NCI-H1092 (cell line): Measurements from ENCODE around the gene TXNRD2.
A peak's percentile ranks its signal among the peaks of the same experiment; 100 is the strongest.

Experiments
- DNase-seq: peaks from one replicate; lab custom pipeline; 2025; lab: John Stamatoyannopoulos, UW

Gene TXNRD2

GRCh38 chr22:19904935-19905334, 36.7 kb downstream of the TXNRD2 start:
- DNase-seq, result no peak

GRCh38 chr22:19904174-19904856, 37.3 kb downstream of the TXNRD2 start:
- DNase-seq, result no peak

- no peak for DNase-seq
Observed at GRCh38 chr22:19903513-19903912, 38.1 kb downstream of the TXNRD2 start.

- no peak for DNase-seq
Observed at GRCh38 chr22:19903031-19903430, 38.6 kb downstream of the TXNRD2 start.

- DNase-seq, result peak; percentile 69
Observed at GRCh38 chr22:19902245-19902715, 39.3 kb downstream of the TXNRD2 start.

- DNase-seq, result no peak
Observed at GRCh38 chr22:19901577-19902244, 39.9 kb downstream of the TXNRD2 start.

GRCh38 chr22:19900707-19901436, 40.7 kb downstream of the TXNRD2 start:
- no peak for DNase-seq

- no peak for DNase-seq
Observed at GRCh38 chr22:19898831-19899567, 42.6 kb downstream of the TXNRD2 start.

GRCh38 chr22:19898145-19898544, 43.5 kb downstream of the TXNRD2 start:
- DNase-seq, result no peak

GRCh38 chr22:19897726-19898125, 43.9 kb downstream of the TXNRD2 start:
- DNase-seq, result no peak

GRCh38 chr22:19896665-19897355, 44.8 kb downstream of the TXNRD2 start:
- DNase-seq, result no peak

- DNase-seq, result no peak
Observed at GRCh38 chr22:19895160-19895849, 46.3 kb downstream of the TXNRD2 start.

GRCh38 chr22:19893363-19893762, 48.3 kb downstream of the TXNRD2 start:
- no peak for DNase-seq

- no peak for DNase-seq
Observed at GRCh38 chr22:19892925-19893324, 48.7 kb downstream of the TXNRD2 start.

- DNase-seq, result no peak
Observed at GRCh38 chr22:19892257-19892879, 49.2 kb downstream of the TXNRD2 start.

- DNase-seq, result peak; percentile 48
Observed at GRCh38 chr22:19891317-19892256, 50.0 kb downstream of the TXNRD2 start.

- no peak for DNase-seq
Observed at GRCh38 chr22:19890502-19891316, 50.9 kb downstream of the TXNRD2 start.

GRCh38 chr22:19889951-19890350, 51.7 kb downstream of the TXNRD2 start:
- no peak for DNase-seq
